ENCODE results near the gene SLC24A5.

GRCh38 chr15:48132874-48133273 is 12.1 kb downstream of the SLC24A5 start:
- TF ChIP-seq CTCF (conservative IDR thresholded peaks at IDR 0.05): no peak
- TF ChIP-seq ZFX (IDR thresholded peaks at IDR 0.05): no peak
